ENCODE data around the gene KAT6B. TPM values are rescaled to one million over a fixed set of nuclear protein-coding genes. Genes with fewer than 3 reads are reported as not detected.
A peak's percentile ranks its signal among the peaks of the same experiment; 100 is the strongest.

KAT6B gene
- total and polyA plus RNA-seq, 10 of the 15 experiments (the other 5 are each of a cell fraction or from before 2014, with no cell fraction given), result 2.7 to 22.6 (median 15.7) TPM

DNA sequence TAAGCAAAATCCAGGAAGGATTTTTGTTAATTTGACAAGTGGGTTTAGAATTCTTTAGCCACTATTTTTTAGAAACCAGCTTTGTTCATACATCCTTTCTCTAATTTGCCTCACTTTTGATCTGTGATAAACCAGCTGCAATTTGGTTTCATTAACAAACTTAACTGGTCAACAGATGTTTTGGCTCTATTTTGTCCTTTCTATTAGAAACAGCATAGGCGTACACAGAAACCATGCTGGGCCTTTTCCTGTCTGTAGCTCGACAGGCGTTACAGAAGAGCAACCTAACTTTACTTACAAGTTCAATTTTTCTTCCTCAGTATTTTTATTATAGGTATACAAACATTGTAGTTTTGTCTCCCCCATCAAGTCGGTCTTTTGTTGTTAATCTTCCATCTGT is 28.2 kb downstream of the KAT6B start:
- Histone ChIP-seq H4K20me1 (ENCODE audit: control insufficient read depth, insufficient read depth) (no peaks in the 10 kb centered on the region), H3K9ac (ENCODE audit: control insufficient read depth, insufficient read depth, low read length) (peak overlapping the region; percentile 64), H3K9me3 (replicated peaks; ENCODE audit: control insufficient read depth, insufficient read depth, low read length) (no peaks in the 10 kb centered on the region; the same call in 2 of the 3 replicates), H3K27ac (ENCODE audit: control insufficient read depth, insufficient read depth) (peak overlapping the region; percentile 82), H3K79me2 (ENCODE audit: control insufficient read depth, insufficient read depth, low read length) (peaks cover 66% of the 10 kb centered on the region), H3K36me3 (ENCODE audit: control insufficient read depth in 2 of 2, insufficient read depth in 2 of 2, low read length in 1 of 2) (no peaks in the 10 kb centered on the region), H3K4me3 (peak overlapping the region; percentile 22; the same call in 1 of the 2 replicates), H3K4me1 (ENCODE audit: control insufficient read depth, insufficient read depth, low read length) (peaks cover 19% of the 10 kb centered on the region), H3K4me2 (ENCODE audit: control insufficient read depth, insufficient read depth) (peak overlapping the region; percentile 83), H2AFZ (ENCODE audit: control insufficient read depth, low read depth, low read length) (peak overlapping the region; percentile 52), H3K27me3 (replicated peaks in 1 of 2; ENCODE audit: control insufficient read depth in 2 of 2, insufficient read depth in 2 of 2, low read length in 1 of 2) (no peaks in the 10 kb centered on the region)
- ChIA-PET SMC1A (ENCODE audit: uncharacterized antibody, unreplicated experiment) (interaction anchor here (0.8 to 16.3 kb wide), 25 partner anchors 13 to 171 kb away, joined by 3 to 175 read pairs (median 4); no protein-coding TSS in a partner anchor), POLR2A (interaction anchor here (1.2 to 2.5 kb wide), 10 partner anchors 10 to 124 kb away, joined by 3 to 12 read pairs (median 5); partner anchors contain the start of gene KAT6B), RAD21 (ENCODE audit: unreplicated experiment) (interaction anchor here (0.8 to 4.3 kb wide), 18 partner anchors 14 to 435 kb away, joined by 3 to 37 read pairs (median 5); partner anchors contain the start of gene KAT6B), CTCF (interaction anchor here (0.6 to 2.4 kb wide), 13 partner anchors 10 to 246 kb away, joined by 3 to 10 read pairs (median 3); no protein-coding TSS in a partner anchor)
- intact Hi-C loops (cut with micrococcal nuclease; ENCODE audit: unreplicated experiment) (no loop called here), in situ Hi-C loops (cut with MboI) (no loop called here)
- FAIRE-seq (no peak), ATAC-seq (peak; percentile 68), DNase-seq (ENCODE audit: low read depth, low spot score) (no peak)
- TF ChIP-seq GABPA (IDR thresholded peaks at IDR 0.05; ENCODE audit: low read depth) (no peak), PML (IDR thresholded peaks at IDR 0.05; ENCODE audit: low read length) (no peak), ASH2L (IDR thresholded peaks at IDR 0.05; ENCODE audit: borderline replicate concordance, low read depth) (no peak), SMAD1 (IDR thresholded peaks at IDR 0.05; ENCODE audit: low read depth, partially characterized antibody) (no peak), HDAC2 (IDR thresholded peaks at IDR 0.05) (no peak), HDAC6 (IDR thresholded peaks at IDR 0.05; ENCODE audit: unreplicated experiment) (no peak), NR2F1 (conservative IDR thresholded peaks at IDR 0.05) (no peak), CBX5 (IDR thresholded peaks at IDR 0.05; ENCODE audit: low read depth) (no peak)
- TF ChIP-seq, protein P1, sequence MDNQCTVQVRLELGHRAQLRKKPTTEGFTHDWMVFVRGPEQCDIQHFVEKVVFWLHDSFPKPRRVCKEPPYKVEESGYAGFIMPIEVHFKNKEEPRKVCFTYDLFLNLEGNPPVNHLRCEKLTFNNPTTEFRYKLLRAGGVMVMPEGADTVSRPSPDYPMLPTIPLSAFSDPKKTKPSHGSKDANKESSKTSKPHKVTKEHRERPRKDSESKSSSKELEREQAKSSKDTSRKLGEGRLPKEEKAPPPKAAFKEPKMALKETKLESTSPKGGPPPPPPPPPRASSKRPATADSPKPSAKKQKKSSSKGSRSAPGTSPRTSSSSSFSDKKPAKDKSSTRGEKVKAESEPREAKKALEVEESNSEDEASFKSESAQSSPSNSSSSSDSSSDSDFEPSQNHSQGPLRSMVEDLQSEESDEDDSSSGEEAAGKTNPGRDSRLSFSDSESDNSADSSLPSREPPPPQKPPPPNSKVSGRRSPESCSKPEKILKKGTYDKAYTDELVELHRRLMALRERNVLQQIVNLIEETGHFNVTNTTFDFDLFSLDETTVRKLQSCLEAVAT (IDR thresholded peaks at IDR 0.05), result no peak
- TF ChIP-seq, protein P2, sequence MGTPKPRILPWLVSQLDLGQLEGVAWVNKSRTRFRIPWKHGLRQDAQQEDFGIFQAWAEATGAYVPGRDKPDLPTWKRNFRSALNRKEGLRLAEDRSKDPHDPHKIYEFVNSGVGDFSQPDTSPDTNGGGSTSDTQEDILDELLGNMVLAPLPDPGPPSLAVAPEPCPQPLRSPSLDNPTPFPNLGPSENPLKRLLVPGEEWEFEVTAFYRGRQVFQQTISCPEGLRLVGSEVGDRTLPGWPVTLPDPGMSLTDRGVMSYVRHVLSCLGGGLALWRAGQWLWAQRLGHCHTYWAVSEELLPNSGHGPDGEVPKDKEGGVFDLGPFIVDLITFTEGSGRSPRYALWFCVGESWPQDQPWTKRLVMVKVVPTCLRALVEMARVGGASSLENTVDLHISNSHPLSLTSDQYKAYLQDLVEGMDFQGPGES (IDR thresholded peaks at IDR 0.05), result no peak
- TSS peak; percentile 42 for BruUV-seq (replicated peaks)
- 7% methylated on average over 4 of the region's 4 CpGs for WGBS (ENCODE audit: insufficient coverage, insufficient replicate concordance, low lambda C conversion rate, missing lambda C conversion rate)
